GM20431 (cell line): ENCODE data around the gene SAMD10.
"Not testable (repeated sequence)": the region's sequence is repeated elsewhere in the genome, so short reads cannot be mapped to it uniquely, and the experiment has no call there.

Experiments
- in situ Hi-C: fragments of 300-500 bp; cut with MseI, MboI; formaldehyde crosslinking; loops from one replicate; pipeline ENCODE4 v1.15.0; 2020; ENCODE audit warnings: low sequenced_read_pairs; ENCODE audit not compliant: unreplicated experiment

Gene SAMD10

DNA sequence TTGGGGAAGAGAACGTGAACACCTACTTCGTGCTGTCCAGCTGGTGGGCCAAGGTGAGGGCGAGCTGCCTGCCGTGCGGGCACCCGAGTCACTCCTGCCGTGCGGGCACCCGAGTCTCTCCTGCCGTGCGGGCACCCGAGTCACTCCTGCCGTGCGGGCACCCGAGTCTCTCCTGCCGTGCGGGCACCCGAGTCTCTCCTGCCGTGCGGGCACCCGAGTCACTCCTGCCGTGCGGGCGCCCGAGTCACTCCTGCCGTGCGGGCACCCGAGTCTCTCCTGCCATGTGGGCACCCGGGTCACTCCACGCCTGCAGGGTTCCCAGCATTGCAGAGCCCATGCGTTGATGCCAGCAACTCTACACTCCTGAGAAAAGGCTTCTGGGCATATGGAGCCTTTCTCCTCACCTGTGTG, 50.0 kb downstream of the SAMD10 start:
- in situ Hi-C loops: not testable (repeated sequence)

DNA sequence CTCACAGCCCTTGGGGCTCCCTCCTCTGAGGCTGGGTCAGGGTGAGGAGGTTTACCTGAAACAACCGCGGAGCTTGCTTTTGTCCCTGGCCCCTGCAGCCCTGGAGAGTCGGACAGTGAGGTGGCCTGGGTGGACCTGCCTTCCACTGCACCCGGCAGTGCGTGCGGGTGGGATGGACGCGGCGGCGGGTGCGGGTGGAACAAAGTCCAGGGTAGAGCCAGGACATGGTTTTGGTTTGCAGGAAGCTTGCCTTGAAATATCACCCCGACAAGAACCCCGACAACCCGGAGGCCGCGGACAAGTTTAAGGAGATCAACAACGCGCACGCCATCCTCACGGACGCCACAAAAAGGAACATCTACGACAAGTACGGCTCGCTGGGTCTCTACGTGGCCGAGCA, 50.4 kb downstream of the SAMD10 start:
- in situ Hi-C loops: no loop called here

DNA sequence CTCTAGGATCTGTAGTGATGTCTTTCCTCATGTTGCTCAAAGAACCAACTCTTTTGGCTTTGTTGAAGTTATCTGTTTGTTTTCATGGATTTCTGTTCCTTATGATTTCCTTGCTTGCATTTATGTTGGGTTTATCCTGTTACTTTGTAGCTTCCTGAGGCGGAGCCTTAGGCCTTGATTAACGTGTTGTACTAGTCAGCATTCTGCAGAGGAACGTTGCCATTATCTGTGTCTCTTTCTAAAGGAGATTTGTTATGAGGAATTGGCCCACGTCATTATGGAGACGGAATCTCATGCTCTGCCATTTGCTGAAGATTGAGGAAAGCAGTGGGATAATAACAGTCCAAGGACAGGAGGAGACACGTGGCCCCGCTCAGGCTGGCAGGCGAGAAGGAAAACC, 53.1 kb downstream of the SAMD10 start:
- in situ Hi-C loops: no loop called here

- in situ Hi-C loops: no loop called here
These were observed 55.2 kb downstream of the SAMD10 start for GRCh38 chr20:63924241-63924640.
